Naive thymus-derived CD8-positive, alpha-beta T cell (primary cell): ENCODE results near the gene CYP4F3. TPM values are rescaled to one million over a fixed set of nuclear protein-coding genes. Genes with fewer than 3 reads are reported as not detected.
"Not testable (repeated sequence)": the region's sequence is repeated elsewhere in the genome, so short reads cannot be mapped to it uniquely, and the experiment has no call there.

Source experiments
- ATAC-seq, 2 donors: fragments of 150-1000 bp; cut with Tn5 transposase in 1 of 2; sonication (Bioruptor Pico), chemical (Tn5 transposase) in 1 of 2; 1 replicate in 1 of 2; 2 replicates in 1 of 2; pipeline ENCODE4 v1.10.0; 2021; ENCODE audit warnings: mild to moderate bottlenecking in 2 of 2, moderate library complexity in 2 of 2
- POLR2A ChIA-PET: fragments of 350-600 bp; sonication (Branson Sonifier 250); formaldehyde crosslinking; loops from one replicate; lab custom pipeline; 2021; ENCODE audit warnings: antibody characterized with exemption; lab: Charles Lee
- DNase-seq, 10 donors: peaks; one replicate each; pipeline versions ENCODE4 v3.0.0 to v3.0.0-alpha.2; 2020 to 2022
- H3K27ac Mint-ChIP-seq, 10 donors: one replicate each; pipeline ENCODE4 v1.8.0; 2020 to 2022; ENCODE audit warnings: mild to moderate bottlenecking in 10 of 10, mixed read lengths in 10 of 10, moderate library complexity in 4 of 10, inconsistent platforms in 1 of 10
- H3K27me3 Mint-ChIP-seq, 5 donors: one replicate each; pipeline ENCODE4 v1.8.0; 2021 to 2022; ENCODE audit warnings: mixed read lengths in 5 of 5
- H3K36me3 Mint-ChIP-seq, 3 donors: one replicate each; pipeline ENCODE4 v1.8.0; 2020 to 2022; ENCODE audit warnings: mixed read lengths in 3 of 3, mild to moderate bottlenecking in 2 of 3, inconsistent platforms in 1 of 3
- H3K4me1 Mint-ChIP-seq, 4 donors: one replicate each; pipeline ENCODE4 v1.8.0; 2021 to 2022; ENCODE audit warnings: mixed read lengths in 4 of 4
- H3K4me3 Mint-ChIP-seq, 10 donors: one replicate each; pipeline ENCODE4 v1.8.0; 2020 to 2022; ENCODE audit warnings: mild to moderate bottlenecking in 10 of 10, mixed read lengths in 10 of 10, moderate library complexity in 6 of 10, inconsistent platforms in 1 of 10
- H3K9me3 Mint-ChIP-seq, 9 donors: one replicate each; pipeline ENCODE4 v1.8.0; 2020 to 2022; ENCODE audit warnings: mixed read lengths in 9 of 9, mild to moderate bottlenecking in 3 of 9, inconsistent platforms in 1 of 9, moderate library complexity in 1 of 9
- polyA plus RNA-seq, 3 donors: library from polyadenylated mRNA; unstranded; fragments of 300-500 nt; fragmentation: Illumina TruSeq; gene quantifications; one replicate each; pipeline ENCODE4 v1.2.3, GENCODE V29; 2021
- total RNA-seq, 8 experiments: library from RNA in 2 of 8; stranded (reverse) in 2 of 8; gene quantifications; one replicate each; pipeline ENCODE4 v1.2.3 and lab custom pipeline; 2021 to 2026

Gene CYP4F3, protein sequence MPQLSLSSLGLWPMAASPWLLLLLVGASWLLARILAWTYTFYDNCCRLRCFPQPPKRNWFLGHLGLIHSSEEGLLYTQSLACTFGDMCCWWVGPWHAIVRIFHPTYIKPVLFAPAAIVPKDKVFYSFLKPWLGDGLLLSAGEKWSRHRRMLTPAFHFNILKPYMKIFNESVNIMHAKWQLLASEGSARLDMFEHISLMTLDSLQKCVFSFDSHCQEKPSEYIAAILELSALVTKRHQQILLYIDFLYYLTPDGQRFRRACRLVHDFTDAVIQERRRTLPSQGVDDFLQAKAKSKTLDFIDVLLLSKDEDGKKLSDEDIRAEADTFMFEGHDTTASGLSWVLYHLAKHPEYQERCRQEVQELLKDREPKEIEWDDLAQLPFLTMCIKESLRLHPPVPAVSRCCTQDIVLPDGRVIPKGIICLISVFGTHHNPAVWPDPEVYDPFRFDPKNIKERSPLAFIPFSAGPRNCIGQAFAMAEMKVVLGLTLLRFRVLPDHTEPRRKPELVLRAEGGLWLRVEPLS
- total RNA-seq: not detected
- not detected for polyA plus RNA-seq
- total RNA-seq (lab: John Stamatoyannopoulos, UW): 0 to 0.17 (median 0) reads per million in 6 experiments

GRCh38 chr19:15640294-15640903 is at the start of gene CYP4F3:
Gene CYP4F3 (plus strand): TSS chr19:15640897. CDS start chr19:15641416, 519 bp downstream.
- Mint-ChIP-seq H3K36me3 (no peaks in the 10 kb centered on the region), H3K27ac (no peak within 1 kb of the TSS), H3K9me3 (peaks cover 0 to 1% (median 0%) of the 10 kb centered on the region in 9 donors), H3K4me1 (peaks cover 0 to 5% (median 3%) of the 10 kb centered on the region in 4 donors), H3K4me3 (no peak within 1 kb of the TSS), H3K27me3 (peaks cover 4 to 45% (median 19%) of the 10 kb centered on the region in 5 donors)
- ATAC-seq: no peak
- POLR2A ChIA-PET: no interaction called here
- DNase-seq: no peak

- Mint-ChIP-seq H3K4me3 (no peak overlapping the region), H3K27me3 (peaks cover 27 to 63% (median 44%) of the 10 kb centered on the region in 5 donors), H3K4me1 (peaks cover 0 to 4% (median 0%) of the 10 kb centered on the region in 4 donors), H3K9me3 (peaks cover 0 to 31% (median 12%) of the 10 kb centered on the region in 9 donors), H3K36me3 (peaks cover 0 to 28% (median 12%) of the 10 kb centered on the region in 3 donors), H3K27ac (no peak overlapping the region)
- POLR2A ChIA-PET: no interaction called here
- ATAC-seq: no peak
- no peak for DNase-seq
Observed at GRCh38 chr19:15591796-15592195, 48.9 kb upstream of the CYP4F3 start.

DNA sequence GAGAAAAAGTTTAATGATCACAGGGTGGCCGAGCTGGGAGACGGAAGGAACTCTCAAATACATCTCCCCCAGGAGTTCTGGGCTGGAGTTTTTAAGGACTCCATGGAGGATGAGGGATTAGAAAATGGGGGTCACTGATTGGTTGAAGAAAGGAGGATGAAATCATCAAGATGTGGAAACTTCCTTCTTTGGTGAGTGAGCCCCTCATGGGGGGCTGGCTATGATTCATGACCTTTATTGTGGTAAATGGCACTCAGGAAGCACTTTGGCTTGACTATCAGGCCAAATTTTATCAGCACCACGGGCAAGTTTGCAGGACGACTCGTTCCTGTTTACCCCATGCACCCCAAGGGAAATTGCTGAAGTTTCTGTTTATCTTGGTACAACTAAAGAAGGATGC is 48.2 kb upstream of the CYP4F3 start:
- Mint-ChIP-seq H3K9me3 (peaks cover 0 to 34% (median 12%) of the 10 kb centered on the region in 9 donors), H3K36me3 (peaks cover 0 to 29% (median 14%) of the 10 kb centered on the region in 3 donors), H3K27me3 (peaks cover 27 to 64% (median 44%) of the 10 kb centered on the region in 5 donors)
- ATAC-seq, H3K4me1 Mint-ChIP-seq, POLR2A ChIA-PET, H3K4me3 Mint-ChIP-seq, H3K27ac Mint-ChIP-seq, DNase-seq: not testable (repeated sequence)

DNA sequence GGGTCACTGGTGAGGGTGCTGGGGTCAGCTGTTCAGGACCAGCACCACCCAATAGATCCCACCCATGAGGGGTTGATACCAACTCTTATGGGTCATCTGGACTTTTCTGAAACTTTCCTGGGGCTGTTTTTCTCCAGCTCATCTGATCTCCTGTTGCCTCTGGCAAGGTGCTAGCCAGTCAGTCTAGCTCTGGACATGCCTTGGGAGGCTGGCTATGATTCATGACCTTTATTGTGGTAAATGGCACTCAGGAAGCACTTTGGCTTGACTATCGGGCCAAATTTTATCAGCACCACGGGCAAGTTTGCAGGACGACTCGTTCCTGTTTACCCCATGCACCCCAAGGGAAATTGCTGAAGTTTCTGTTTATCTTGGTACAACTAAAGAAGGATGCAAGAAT is 46.9 kb upstream of the CYP4F3 start:
- POLR2A ChIA-PET, DNase-seq, H3K4me3 Mint-ChIP-seq, ATAC-seq, H3K4me1 Mint-ChIP-seq, H3K27ac Mint-ChIP-seq: not testable (repeated sequence)
- Mint-ChIP-seq H3K27me3 (peaks cover 22 to 56% (median 41%) of the 10 kb centered on the region in 5 donors), H3K9me3 (peaks cover 0 to 34% (median 12%) of the 10 kb centered on the region in 9 donors), H3K36me3 (peaks cover 0 to 29% (median 14%) of the 10 kb centered on the region in 3 donors)

GRCh38 chr19:15595069-15595468 is 45.6 kb upstream of the CYP4F3 start:
- H3K4me1 Mint-ChIP-seq: no peaks in the 10 kb centered on the region
- no peak overlapping the region for H3K27ac Mint-ChIP-seq
- no peak overlapping the region for H3K4me3 Mint-ChIP-seq
- peaks cover 22 to 56% (median 37%) of the 10 kb centered on the region in 5 donors for H3K27me3 Mint-ChIP-seq
- H3K9me3 Mint-ChIP-seq: peaks cover 0 to 34% (median 12%) of the 10 kb centered on the region in 9 donors
- peaks cover 0 to 29% (median 14%) of the 10 kb centered on the region in 3 donors for H3K36me3 Mint-ChIP-seq
- no peak for DNase-seq
- ATAC-seq: no peak
- POLR2A ChIA-PET: no interaction called here

GRCh38 chr19:15607978-15608925 is 32.4 kb upstream of the CYP4F3 start:
- peaks cover 0 to 14% (median 0%) of the 10 kb centered on the region in 5 donors for H3K27me3 Mint-ChIP-seq
- H3K27ac Mint-ChIP-seq, ATAC-seq, H3K36me3 Mint-ChIP-seq, DNase-seq, H3K4me3 Mint-ChIP-seq, H3K9me3 Mint-ChIP-seq, POLR2A ChIA-PET, H3K4me1 Mint-ChIP-seq: not testable (repeated sequence)

DNA sequence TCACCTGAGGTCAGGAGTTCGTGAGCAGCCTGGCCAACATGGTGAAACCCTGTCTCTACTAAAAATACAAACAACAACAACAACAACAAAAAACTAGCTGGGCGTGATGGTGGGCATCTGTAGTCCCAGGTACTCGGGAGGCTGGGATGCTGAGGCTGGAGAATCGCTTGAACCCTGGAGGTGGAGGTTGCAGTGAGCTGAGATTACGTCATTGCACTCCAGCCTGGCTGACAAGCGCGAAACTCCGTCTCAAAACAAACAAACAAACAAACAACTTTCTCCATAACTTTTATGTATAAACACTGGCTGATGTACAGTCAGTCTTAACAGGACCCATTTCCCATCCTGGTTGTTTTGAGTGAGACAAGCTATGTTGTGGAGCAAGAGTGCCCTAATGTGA is 31.4 kb upstream of the CYP4F3 start:
- H3K4me3 Mint-ChIP-seq: no peak overlapping the region
- POLR2A ChIA-PET: no interaction called here
- no peaks in the 10 kb centered on the region for H3K4me1 Mint-ChIP-seq
- no peak for ATAC-seq
- H3K9me3 Mint-ChIP-seq: no peaks in the 10 kb centered on the region
- DNase-seq: no peak
- peaks cover 0 to 14% (median 1%) of the 10 kb centered on the region in 5 donors for H3K27me3 Mint-ChIP-seq
- no peaks in the 10 kb centered on the region for H3K36me3 Mint-ChIP-seq
- H3K27ac Mint-ChIP-seq: no peak overlapping the region

- H3K36me3 Mint-ChIP-seq: no peaks in the 10 kb centered on the region
- H3K27me3 Mint-ChIP-seq: peaks cover 4 to 31% (median 16%) of the 10 kb centered on the region in 5 donors
- H3K4me3 Mint-ChIP-seq: no peak overlapping the region
- POLR2A ChIA-PET: no interaction called here
- DNase-seq: no peak
- H3K27ac Mint-ChIP-seq: no peak overlapping the region
- no peak for ATAC-seq
- H3K9me3 Mint-ChIP-seq: no peaks in the 10 kb centered on the region
- no peaks in the 10 kb centered on the region for H3K4me1 Mint-ChIP-seq
Observed at GRCh38 chr19:15612342-15612741, 28.4 kb upstream of the CYP4F3 start.

DNA sequence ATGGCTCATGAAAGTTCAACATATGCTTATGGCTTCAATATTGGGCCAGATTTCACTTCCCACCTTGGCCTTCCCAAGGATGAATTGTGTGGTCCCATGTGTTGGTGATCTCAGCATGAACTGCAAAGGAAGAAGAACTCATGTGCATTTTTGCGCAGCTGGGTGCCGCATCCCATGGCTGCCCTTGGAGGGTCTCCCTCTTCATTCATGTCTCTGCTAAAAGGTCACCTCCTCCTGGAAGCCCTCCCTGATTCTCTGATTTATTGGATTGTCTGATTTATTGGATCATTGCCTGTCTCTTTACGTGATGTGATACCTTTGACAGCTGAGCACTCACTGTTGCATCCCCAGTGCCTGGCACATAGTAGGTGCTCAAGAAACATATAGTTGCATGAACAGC is 27.4 kb upstream of the CYP4F3 start:
- Mint-ChIP-seq H3K9me3 (peaks cover 0 to 2% (median 0%) of the 10 kb centered on the region in 9 donors), H3K4me3 (no peak overlapping the region), H3K27ac (peak overlapping the region in 1 of 10 donors; percentile 51), H3K27me3 (peaks cover 8 to 37% (median 26%) of the 10 kb centered on the region in 5 donors), H3K4me1 (no peaks in the 10 kb centered on the region), H3K36me3 (no peaks in the 10 kb centered on the region)
- ATAC-seq: no peak
- DNase-seq: no peak
- POLR2A ChIA-PET: no interaction called here

- POLR2A ChIA-PET: no interaction called here
- DNase-seq (no peak), ATAC-seq (no peak)
- no peaks in the 10 kb centered on the region for H3K36me3 Mint-ChIP-seq
- no peaks in the 10 kb centered on the region for H3K4me1 Mint-ChIP-seq
- peak within 1 kb of the TSS in 1 of 10 donors; percentile 48 for H3K27ac Mint-ChIP-seq
- no peak within 1 kb of the TSS for H3K4me3 Mint-ChIP-seq
- peaks cover 11 to 47% (median 37%) of the 10 kb centered on the region in 5 donors for H3K27me3 Mint-ChIP-seq
- peaks cover 0 to 2% (median 0%) of the 10 kb centered on the region in 9 donors for H3K9me3 Mint-ChIP-seq
Observed at GRCh38 chr19:15614507-15615379, 26.0 kb upstream of the CYP4F3 start, which contains the start of gene CYP4F8. Gene CYP4F8 (plus strand): TSS chr19:15615218. CDS start chr19:15615617, 399 bp downstream.

DNA sequence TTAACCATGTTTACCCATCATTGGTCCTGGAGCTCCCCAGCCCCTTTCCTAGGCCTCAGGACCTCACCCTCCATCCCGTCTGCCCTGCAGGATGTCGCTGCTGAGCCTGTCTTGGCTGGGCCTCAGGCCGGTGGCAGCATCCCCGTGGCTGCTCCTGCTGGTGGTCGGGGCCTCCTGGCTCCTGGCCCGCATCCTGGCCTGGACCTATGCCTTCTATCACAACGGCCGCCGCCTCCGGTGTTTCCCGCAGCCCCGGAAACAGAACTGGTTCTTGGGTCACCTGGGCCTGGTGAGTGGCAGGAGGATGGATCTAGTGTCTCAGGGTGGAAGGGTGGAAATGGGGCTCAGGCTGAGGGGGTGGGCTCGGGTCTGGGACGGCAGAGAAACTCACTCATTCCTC is 25.2 kb upstream of the CYP4F3 start:
- no peaks in the 10 kb centered on the region for H3K36me3 Mint-ChIP-seq
- H3K4me1 Mint-ChIP-seq: no peaks in the 10 kb centered on the region
- no peak overlapping the region for H3K27ac Mint-ChIP-seq
- peaks cover 0 to 2% (median 0%) of the 10 kb centered on the region in 9 donors for H3K9me3 Mint-ChIP-seq
- no peak for ATAC-seq
- POLR2A ChIA-PET: no interaction called here
- peaks cover 13 to 51% (median 39%) of the 10 kb centered on the region in 5 donors for H3K27me3 Mint-ChIP-seq
- no peak overlapping the region for H3K4me3 Mint-ChIP-seq
- no peak for DNase-seq
